H9 (cell line): Measurements from ENCODE around the gene FAM149B1. TPM values are rescaled to one million over a fixed set of nuclear protein-coding genes. Genes with fewer than 3 reads are reported as not detected.

ENCODE experiments used
- DNase-seq: peaks from one replicate; pipeline ENCODE4 v3.0.0-alpha.2; 2017
- H2AFZ ChIP-seq: one replicate; pipeline ENCODE4 v1.6.1; 2013; ENCODE audit warnings: mild to moderate bottlenecking, low read length, control low read depth, moderate library complexity
- H2AK5ac ChIP-seq: 2 replicates; pipeline ENCODE4 v1.6.1; 2013; ENCODE audit warnings: low read length, control low read depth, mixed read lengths; ENCODE audit not compliant: insufficient read length
- H2BK120ac ChIP-seq: one replicate; pipeline ENCODE4 v1.6.1; 2013; ENCODE audit warnings: low read depth, mild to moderate bottlenecking, low read length, control low read depth, inconsistent platforms; ENCODE audit not compliant: poor library complexity, severe bottlenecking
- H2BK12ac ChIP-seq: 2 replicates; pipeline ENCODE4 v1.6.1; 2013; ENCODE audit warnings: low read length, control low read depth, mixed read lengths, low read depth; ENCODE audit not compliant: insufficient read length
- H2BK15ac ChIP-seq: 2 replicates; pipeline ENCODE4 v1.6.1; 2013; ENCODE audit warnings: low read depth, low read length, control low read depth
- H2BK20ac ChIP-seq: one replicate; pipeline ENCODE4 v1.6.1; 2013; ENCODE audit warnings: low read depth, mild to moderate bottlenecking, low read length, control low read depth, inconsistent platforms; ENCODE audit not compliant: poor library complexity, severe bottlenecking
- H2BK5ac ChIP-seq: 2 replicates; pipeline ENCODE4 v1.6.1; 2013; ENCODE audit warnings: low read length, control low read depth, mixed read lengths; ENCODE audit not compliant: insufficient read length
- H3K14ac ChIP-seq: 2 replicates; pipeline ENCODE4 v1.6.1; 2013; ENCODE audit warnings: low read length, control low read depth; ENCODE audit not compliant: insufficient read depth
- H3K18ac ChIP-seq: 2 replicates; pipeline ENCODE4 v1.6.1; 2013; ENCODE audit warnings: low read depth, mild to moderate bottlenecking, mixed read lengths, low read length, control low read depth; ENCODE audit not compliant: insufficient read length
- H3K23ac ChIP-seq: 2 replicates; pipeline ENCODE4 v1.6.1; 2013; ENCODE audit warnings: low read length, control low read depth, mixed read lengths, low read depth; ENCODE audit not compliant: insufficient read length
- H3K23me2 ChIP-seq: 2 replicates; pipeline ENCODE4 v1.6.1; 2013; ENCODE audit warnings: low read depth, mild to moderate bottlenecking, mixed read lengths, low read length, control low read depth; ENCODE audit not compliant: insufficient read length, poor library complexity, severe bottlenecking
- H3K27ac ChIP-seq: 2 replicates; pipeline ENCODE4 v1.5.1; 2013; ENCODE audit warnings: low read length, control low read depth, mixed read lengths, low read depth; ENCODE audit not compliant: insufficient read length
- H3K27me3 ChIP-seq: 2 replicates; pipeline ENCODE4 v1.6.1; 2013; ENCODE audit warnings: low read length, control low read depth, inconsistent platforms; ENCODE audit not compliant: insufficient read depth
- H3K4ac ChIP-seq: 2 replicates; pipeline ENCODE4 v1.6.1; 2013; ENCODE audit warnings: low read depth, mild to moderate bottlenecking, control low read depth, inconsistent platforms, low read length, moderate library complexity
- H3K4me1 ChIP-seq: 2 replicates; pipeline ENCODE4 v1.6.1; 2013; ENCODE audit warnings: low read length, control low read depth, inconsistent platforms; ENCODE audit not compliant: insufficient read depth
- H3K4me2 ChIP-seq: 2 replicates; pipeline ENCODE4 v1.6.1; 2013; ENCODE audit warnings: low read length, control low read depth, mixed read lengths; ENCODE audit not compliant: insufficient read length, insufficient read depth
- H3K56ac ChIP-seq: 2 replicates; pipeline ENCODE4 v1.6.1; 2013; ENCODE audit warnings: low read depth, mild to moderate bottlenecking, mixed read lengths, low read length, control low read depth; ENCODE audit not compliant: insufficient read length
- H3K79me1 ChIP-seq: 2 replicates; pipeline ENCODE4 v1.6.1; 2013; ENCODE audit warnings: low read depth, mild to moderate bottlenecking, moderate library complexity, low read length, control low read depth, inconsistent platforms; ENCODE audit not compliant: insufficient read depth, poor library complexity, severe bottlenecking
- H3K79me2 ChIP-seq: 2 replicates; pipeline ENCODE4 v1.6.1; 2013; ENCODE audit warnings: low read length, control low read depth, inconsistent platforms; ENCODE audit not compliant: insufficient read depth
- H3K9ac ChIP-seq: 2 replicates; pipeline ENCODE4 v1.6.1; 2013; ENCODE audit warnings: low read length, control low read depth, mixed read lengths; ENCODE audit not compliant: insufficient read length; ENCODE audit errors: extremely low read depth
- H3K9me3 ChIP-seq: one replicate; pipeline ENCODE4 v1.6.1; 2013; ENCODE audit warnings: low read depth, low read length, inconsistent platforms; ENCODE audit not compliant: control insufficient read depth
- H3T11ph ChIP-seq: one replicate; pipeline ENCODE4 v1.6.1; 2013; ENCODE audit warnings: mild to moderate bottlenecking, low read length, control low read depth, inconsistent platforms
- H4K20me1 ChIP-seq: one replicate; pipeline ENCODE4 v1.6.1; 2013; ENCODE audit not compliant: control insufficient read depth, insufficient read length, insufficient read depth
- H4K5ac ChIP-seq: 2 replicates; pipeline ENCODE4 v1.6.1; 2013; ENCODE audit warnings: low read depth, mild to moderate bottlenecking, mixed read lengths, low read length, control low read depth; ENCODE audit not compliant: insufficient read length
- H4K8ac ChIP-seq: replicated peaks from 2 replicates; pipeline ENCODE4 v1.6.1; 2013; ENCODE audit warnings: low read length, control low read depth, mixed read lengths, low read depth; ENCODE audit not compliant: insufficient read length
- H4K91ac ChIP-seq: 2 replicates; pipeline ENCODE4 v1.6.1; 2013; ENCODE audit warnings: low read depth, mild to moderate bottlenecking, moderate library complexity, mixed read lengths, low read length, control low read depth; ENCODE audit not compliant: insufficient read length
- H3K27ac Mint-ChIP-seq, 3 experiments: 2 replicates in 2 of 3; 3 replicates in 1 of 3; pipeline ENCODE4 v1.8.0; 2020 to 2021; ENCODE audit warnings: mixed read lengths in 3 of 3, mild to moderate bottlenecking in 1 of 3, moderate library complexity in 1 of 3
- H3K27me3 Mint-ChIP-seq: 2 replicates; pipeline ENCODE4 v1.8.0; 2021; ENCODE audit warnings: low read depth, mild to moderate bottlenecking, moderate library complexity, mixed read lengths
- H3K36me3 Mint-ChIP-seq, 3 experiments: 2 replicates in 2 of 3; 3 replicates in 1 of 3; pipeline ENCODE4 v1.8.0; 2020 to 2021; ENCODE audit warnings: low read depth in 3 of 3, mixed read lengths in 3 of 3; ENCODE audit not compliant: insufficient read depth in 1 of 3
- H3K4me1 Mint-ChIP-seq, 2 experiments: 2 replicates each; pipeline ENCODE4 v1.8.0; 2020; ENCODE audit warnings: mixed read lengths in 2 of 2
- H3K4me3 Mint-ChIP-seq, 2 experiments: 2 replicates in 1 of 2; 3 replicates in 1 of 2; pipeline ENCODE4 v1.8.0; 2020 to 2021; ENCODE audit warnings: mild to moderate bottlenecking in 2 of 2, mixed read lengths in 2 of 2, moderate library complexity in 1 of 2
- H3K9me3 Mint-ChIP-seq, 2 experiments: 2 replicates in 1 of 2; 3 replicates in 1 of 2; pipeline ENCODE4 v1.8.0; 2020; ENCODE audit warnings: mild to moderate bottlenecking in 2 of 2, mixed read lengths in 2 of 2, moderate library complexity in 1 of 2
- WGBS: extraction: QIAGEN DNeasy Blood & Tissue Kit; methylation state at CpG from one replicate; pipeline ENCODE4 v1.1.7; 2013; ENCODE audit warnings: missing lambda C conversion rate, low lambda C conversion rate, mixed read lengths; ENCODE audit not compliant: insufficient read length; ENCODE audit errors: extremely low coverage; 5-methylcytosine and 5-hydroxymethylcytosine counted together
- total RNA-seq: library from RNA; stranded (reverse); gene quantifications from 2 replicates; pipeline ENCODE4 v1.2.1, GENCODE V29; 2021
- TF ChIP-seq, protein P1 (sequence below): fragments of 200-600 bp; sonication (generic); conservative IDR thresholded peaks from 3 replicates; pipeline ENCODE4 v1.8.0; 2021; ENCODE audit warnings: antibody characterized with exemption, mild to moderate bottlenecking

The FAM149B1 gene
- total RNA-seq, 1 experiment from 2014 or later = 17.9 TPM

DNA sequence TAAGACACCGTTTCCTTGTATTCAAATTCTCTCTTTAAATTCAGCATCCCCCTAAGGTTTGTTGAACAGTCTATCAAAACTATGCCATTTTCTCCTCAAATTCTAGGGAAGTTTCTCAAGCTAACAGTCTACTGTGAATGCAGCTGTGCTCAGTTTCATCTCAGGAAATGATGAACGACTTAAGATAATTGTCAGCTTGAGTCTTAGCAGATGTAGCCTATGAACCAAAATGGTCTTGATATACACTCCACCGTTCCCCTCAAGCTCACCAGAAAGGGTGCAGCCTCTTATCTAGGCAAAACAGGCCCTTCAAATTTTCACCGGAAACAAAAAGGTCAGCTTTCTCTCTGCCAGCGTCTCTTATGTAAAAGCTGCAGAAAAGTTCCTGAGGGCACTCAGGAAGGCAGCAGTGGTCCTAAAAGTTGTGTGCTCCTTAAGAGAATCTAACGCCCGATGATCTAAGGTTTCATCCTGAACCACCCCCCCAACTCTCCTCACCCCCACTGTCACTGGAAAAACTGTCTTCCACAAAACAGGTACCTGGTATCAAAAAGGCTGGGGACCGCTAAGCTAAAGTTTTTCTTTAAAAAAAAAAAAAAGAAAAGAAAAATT, 77.1 kb downstream of the FAM149B1 start:
- no peak overlapping the region for H2AFZ ChIP-seq
- no peaks in the 10 kb centered on the region for H3K23me2 ChIP-seq
- peak overlapping the region; percentile 99 for H3K4me3 Mint-ChIP-seq
- no peaks in the 10 kb centered on the region for H3K9me3 Mint-ChIP-seq
- H3K4me2 ChIP-seq = peak overlapping the region; percentile 29
- DNase-seq = no peak
- H2BK20ac ChIP-seq = no peak overlapping the region
- H2BK5ac ChIP-seq = no peak overlapping the region
- H4K5ac ChIP-seq = no peak overlapping the region
- no peak overlapping the region for H3K14ac ChIP-seq
- peaks cover 46 to 78% (median 69%) of the 10 kb centered on the region in 3 experiments for H3K36me3 Mint-ChIP-seq
- no peak overlapping the region for H4K8ac ChIP-seq
- H3T11ph ChIP-seq = no peak overlapping the region
- H3K9me3 ChIP-seq = no peaks in the 10 kb centered on the region
- peak overlapping the region; percentile 62 for H3K9ac ChIP-seq
- H2AK5ac ChIP-seq = no peak overlapping the region
- H4K91ac ChIP-seq = no peak overlapping the region
- H3K4me1 Mint-ChIP-seq = peaks cover 27 to 31% of the 10 kb centered on the region in 2 experiments
- no peak overlapping the region for H3K27ac ChIP-seq
- no peak overlapping the region for H2BK120ac ChIP-seq
- H2BK12ac ChIP-seq = no peak overlapping the region
- no peaks in the 10 kb centered on the region for H3K4me1 ChIP-seq
- H3K27ac Mint-ChIP-seq = peak overlapping the region; percentile 23 to 99 (median 53); a peak in 1 of 7 replicates
- no peak overlapping the region for H3K4ac ChIP-seq
- H2BK15ac ChIP-seq = no peak overlapping the region
- H3K27me3 ChIP-seq = no peaks in the 10 kb centered on the region
- peaks cover 11% of the 10 kb centered on the region for H3K79me1 ChIP-seq
- no peak overlapping the region for H3K56ac ChIP-seq
- TF ChIP-seq, protein P1, sequence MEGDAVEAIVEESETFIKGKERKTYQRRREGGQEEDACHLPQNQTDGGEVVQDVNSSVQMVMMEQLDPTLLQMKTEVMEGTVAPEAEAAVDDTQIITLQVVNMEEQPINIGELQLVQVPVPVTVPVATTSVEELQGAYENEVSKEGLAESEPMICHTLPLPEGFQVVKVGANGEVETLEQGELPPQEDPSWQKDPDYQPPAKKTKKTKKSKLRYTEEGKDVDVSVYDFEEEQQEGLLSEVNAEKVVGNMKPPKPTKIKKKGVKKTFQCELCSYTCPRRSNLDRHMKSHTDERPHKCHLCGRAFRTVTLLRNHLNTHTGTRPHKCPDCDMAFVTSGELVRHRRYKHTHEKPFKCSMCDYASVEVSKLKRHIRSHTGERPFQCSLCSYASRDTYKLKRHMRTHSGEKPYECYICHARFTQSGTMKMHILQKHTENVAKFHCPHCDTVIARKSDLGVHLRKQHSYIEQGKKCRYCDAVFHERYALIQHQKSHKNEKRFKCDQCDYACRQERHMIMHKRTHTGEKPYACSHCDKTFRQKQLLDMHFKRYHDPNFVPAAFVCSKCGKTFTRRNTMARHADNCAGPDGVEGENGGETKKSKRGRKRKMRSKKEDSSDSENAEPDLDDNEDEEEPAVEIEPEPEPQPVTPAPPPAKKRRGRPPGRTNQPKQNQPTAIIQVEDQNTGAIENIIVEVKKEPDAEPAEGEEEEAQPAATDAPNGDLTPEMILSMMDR = no peak
- H4K20me1 ChIP-seq = no peaks in the 10 kb centered on the region
- H3K27me3 Mint-ChIP-seq = no peaks in the 10 kb centered on the region
- H3K23ac ChIP-seq = no peak overlapping the region
- H3K18ac ChIP-seq = no peak overlapping the region
- peaks cover 9% of the 10 kb centered on the region; the same call in 1 of the 2 replicates for H3K79me2 ChIP-seq
- WGBS = no CpG with 5 or more reads among the region's 8 CpGs
